A673 (cell line): Measurements from ENCODE around the gene CA5B. TPM values are rescaled to one million over a fixed set of nuclear protein-coding genes. Genes with fewer than 3 reads are reported as not detected.
"Not testable (repeated sequence)": the region's sequence is repeated elsewhere in the genome, so short reads cannot be mapped to it uniquely, and the experiment has no call there.

Experiments
- BruUV-seq: library from RNA; stranded (reverse); fragments of 400-500 nt; replicated peaks from 2 replicates; lab custom pipeline; 2021; lab: Mats Ljungman, UMichigan
- CTCF ChIA-PET: fragments of 300-600 bp; sonication (Branson Sonifier 250); formaldehyde crosslinking; loops from one replicate; lab custom pipeline; 2022; ENCODE audit warnings: antibody characterized with exemption; lab: Charles Lee
- POLR2A ChIA-PET: fragments of 300-600 bp; sonication (Branson Sonifier 250); formaldehyde crosslinking; loops from one replicate; lab custom pipeline; 2022; ENCODE audit warnings: antibody characterized with exemption; ENCODE audit not compliant: low non-redundant PET; lab: Charles Lee
- DNase-seq: peaks from one replicate; pipeline ENCODE4 v3.0.0-alpha.2; 2015; ENCODE audit warnings: low spot score
- H3K27ac ChIP-seq: fragments of 200-600 bp; sonication (generic); 2 replicates; pipeline ENCODE4 v1.5.1; 2016; ENCODE audit warnings: mixed run types, low read depth, mild to moderate bottlenecking, mixed read lengths, antibody characterized with exemption, low read length; ENCODE audit not compliant: poor library complexity, severe bottlenecking
- H3K27me3 ChIP-seq: fragments of 200-600 bp; sonication (generic); replicated peaks from 2 replicates; pipeline ENCODE4 v1.6.1; 2017; ENCODE audit warnings: mixed run types, low read depth, mild to moderate bottlenecking, mixed read lengths, antibody characterized with exemption, low read length; ENCODE audit not compliant: insufficient read depth, poor library complexity
- H3K36me3 ChIP-seq: fragments of 200-600 bp; sonication (generic); 2 replicates; pipeline ENCODE4 v1.6.1; 2016; ENCODE audit warnings: mixed run types, mild to moderate bottlenecking, mixed read lengths, antibody characterized with exemption, low read length; ENCODE audit not compliant: insufficient read depth, poor library complexity, severe bottlenecking
- H3K4me1 ChIP-seq: fragments of 200-600 bp; sonication (generic); 2 replicates; pipeline ENCODE4 v1.6.1; 2017; ENCODE audit warnings: mixed run types, mild to moderate bottlenecking, mixed read lengths, antibody characterized with exemption, low read length; ENCODE audit not compliant: insufficient read depth, poor library complexity, severe bottlenecking
- H3K4me3 ChIP-seq: fragments of 200-600 bp; sonication (generic); 2 replicates; pipeline ENCODE4 v1.5.1; 2016; ENCODE audit warnings: low read depth, mixed run types, mild to moderate bottlenecking, mixed read lengths, low read length; ENCODE audit not compliant: poor library complexity, severe bottlenecking
- H3K9me3 ChIP-seq: fragments of 200-600 bp; sonication (generic); 2 replicates; pipeline ENCODE4 v1.6.1; 2016; ENCODE audit warnings: mixed run types, low read depth, mild to moderate bottlenecking, mixed read lengths, antibody characterized with exemption, low read length; ENCODE audit not compliant: poor library complexity, severe bottlenecking
- CTCF ChIP-seq: fragments of 300-800, 200-600 bp; sonication (generic); conservative IDR thresholded peaks from 2 replicates; pipeline ENCODE4 v1.5.1; 2017; ENCODE audit warnings: low read depth, mild to moderate bottlenecking, antibody characterized with exemption, low read length, moderate library complexity, mixed read lengths
- EZH2 ChIP-seq: fragments of 200-600 bp; sonication (generic); IDR thresholded peaks from 2 replicates; pipeline ENCODE4 v1.6.1; 2017; ENCODE audit warnings: borderline replicate concordance, low read depth, mild to moderate bottlenecking, mixed read lengths, antibody characterized with exemption, low read length; ENCODE audit not compliant: poor library complexity, severe bottlenecking
- intact Hi-C: fragments of 100-400 bp; cut with micrococcal nuclease; formaldehyde crosslinking; loops from one replicate; pipeline ENCODE4 v1.10.0; 2022; ENCODE audit not compliant: unreplicated experiment
- total RNA-seq: library from RNA; stranded (reverse); gene quantifications from 2 replicates; pipeline ENCODE4 v1.2.3, GENCODE V29; 2021

The CA5B gene
- total RNA-seq, 1 experiment from 2014 or later, result 9.4 TPM

- intact Hi-C loops, result loop anchor here (10.0 kb wide), 1 partner anchor 680 kb away; no protein-coding TSS in a partner anchor
- no TSS peak for BruUV-seq
- no peak for DNase-seq
- TF ChIP-seq EZH2 (no peak), CTCF (no peak)
- Histone ChIP-seq H3K4me1 (no peaks in the 10 kb centered on the region), H3K27me3 (no peaks in the 10 kb centered on the region), H3K36me3 (no peaks in the 10 kb centered on the region), H3K27ac (no peak overlapping the region), H3K4me3 (no peak overlapping the region), H3K9me3 (no peaks in the 10 kb centered on the region)
- ChIA-PET POLR2A (no interaction called here), CTCF (no interaction called here)
These were observed 17.0 kb downstream of the CA5B start for GRCh38 chrX:15755091-15755490.

- TF ChIP-seq EZH2 (no peak), CTCF (no peak)
- ChIA-PET CTCF (no interaction called here), POLR2A (interaction anchor here (0.6 kb wide), 1 partner anchor 660 kb away, joined by 3 read pairs; no protein-coding TSS in a partner anchor)
- peaks cover 3% of the 10 kb centered on the region for H3K4me1 ChIP-seq
- DNase-seq, result no peak
- no peaks in the 10 kb centered on the region for H3K9me3 ChIP-seq
- H3K27me3 ChIP-seq, result no peaks in the 10 kb centered on the region
- no peak overlapping the region for H3K4me3 ChIP-seq
- H3K36me3 ChIP-seq, result no peaks in the 10 kb centered on the region
- intact Hi-C loops, result loop anchor here (10.0 kb wide), 1 partner anchor 677 kb away; no protein-coding TSS in a partner anchor
- H3K27ac ChIP-seq, result no peak overlapping the region
- BruUV-seq, result no TSS peak
These were observed 20.1 kb downstream of the CA5B start for GRCh38 chrX:15758140-15758539.

GRCh38 chrX:15759886-15760285 is 21.8 kb downstream of the CA5B start:
- POLR2A ChIA-PET, H3K4me3 ChIP-seq, BruUV-seq, DNase-seq, H3K9me3 ChIP-seq, H3K27ac ChIP-seq, H3K36me3 ChIP-seq, H3K27me3 ChIP-seq, H3K4me1 ChIP-seq: not testable (repeated sequence)
- CTCF ChIA-PET, result interaction anchor here (0.6 kb wide), 1 partner anchor 14 kb away, joined by 3 read pairs; no protein-coding TSS in a partner anchor
- intact Hi-C loops, result loop anchor here (2.0 to 10.0 kb wide), 4 partner anchors 57 to 675 kb away; no protein-coding TSS in a partner anchor
